Naive B cell (primary cell): ENCODE data around the gene TRIM32. TPM values are rescaled to one million over a fixed set of nuclear protein-coding genes. Genes with fewer than 3 reads are reported as not detected.

Source experiments
- ATAC-seq, 2 donors: fragments of 150-1000 bp; cut with Tn5 transposase; 2 replicates each; pipeline ENCODE4 v1.10.0; 2021; ENCODE audit warnings: low read depth in 2 of 2, mild to moderate bottlenecking in 2 of 2, moderate library complexity in 2 of 2
- DNase-seq: peaks from one replicate; pipeline ENCODE4 v3.0.0; 2022
- H3K27ac Mint-ChIP-seq, 6 donors: one replicate each; pipeline ENCODE4 v1.8.0; 2020 to 2022; ENCODE audit warnings: mild to moderate bottlenecking in 6 of 6, mixed read lengths in 6 of 6, moderate library complexity in 5 of 6, inconsistent platforms in 2 of 6
- H3K27me3 Mint-ChIP-seq, 3 donors: one replicate each; pipeline ENCODE4 v1.8.0; 2021 to 2022; ENCODE audit warnings: mixed read lengths in 3 of 3, mild to moderate bottlenecking in 1 of 3
- H3K36me3 Mint-ChIP-seq, 2 donors: one replicate each; pipeline ENCODE4 v1.8.0; 2020 to 2022; ENCODE audit warnings: mixed read lengths in 2 of 2, inconsistent platforms in 1 of 2, mild to moderate bottlenecking in 1 of 2
- H3K4me1 Mint-ChIP-seq, 3 donors: one replicate each; pipeline ENCODE4 v1.8.0; 2020 to 2022; ENCODE audit warnings: mixed read lengths in 3 of 3, inconsistent platforms in 1 of 3, mild to moderate bottlenecking in 1 of 3, moderate library complexity in 1 of 3
- H3K4me3 Mint-ChIP-seq, 8 donors: one replicate each; pipeline ENCODE4 v1.8.0; 2020 to 2022; ENCODE audit warnings: mild to moderate bottlenecking in 8 of 8, mixed read lengths in 8 of 8, moderate library complexity in 8 of 8, inconsistent platforms in 2 of 8
- H3K9me3 Mint-ChIP-seq, 7 donors: one replicate each; pipeline ENCODE4 v1.8.0; 2020 to 2022; ENCODE audit warnings: mixed read lengths in 7 of 7, mild to moderate bottlenecking in 5 of 7, inconsistent platforms in 2 of 7, moderate library complexity in 1 of 7
- polyA plus RNA-seq, 6 donors: library from polyadenylated mRNA; unstranded; fragments of 300-500 nt; fragmentation: Illumina TruSeq; gene quantifications; one replicate each; pipeline ENCODE4 v1.2.3, GENCODE V29; 2021; ENCODE audit warnings: low read depth in 6 of 6

TRIM32 gene
- polyA plus RNA-seq, 6 donors from 2014 or later, result 7.1 to 11.0 (median 10.0) TPM

DNA sequence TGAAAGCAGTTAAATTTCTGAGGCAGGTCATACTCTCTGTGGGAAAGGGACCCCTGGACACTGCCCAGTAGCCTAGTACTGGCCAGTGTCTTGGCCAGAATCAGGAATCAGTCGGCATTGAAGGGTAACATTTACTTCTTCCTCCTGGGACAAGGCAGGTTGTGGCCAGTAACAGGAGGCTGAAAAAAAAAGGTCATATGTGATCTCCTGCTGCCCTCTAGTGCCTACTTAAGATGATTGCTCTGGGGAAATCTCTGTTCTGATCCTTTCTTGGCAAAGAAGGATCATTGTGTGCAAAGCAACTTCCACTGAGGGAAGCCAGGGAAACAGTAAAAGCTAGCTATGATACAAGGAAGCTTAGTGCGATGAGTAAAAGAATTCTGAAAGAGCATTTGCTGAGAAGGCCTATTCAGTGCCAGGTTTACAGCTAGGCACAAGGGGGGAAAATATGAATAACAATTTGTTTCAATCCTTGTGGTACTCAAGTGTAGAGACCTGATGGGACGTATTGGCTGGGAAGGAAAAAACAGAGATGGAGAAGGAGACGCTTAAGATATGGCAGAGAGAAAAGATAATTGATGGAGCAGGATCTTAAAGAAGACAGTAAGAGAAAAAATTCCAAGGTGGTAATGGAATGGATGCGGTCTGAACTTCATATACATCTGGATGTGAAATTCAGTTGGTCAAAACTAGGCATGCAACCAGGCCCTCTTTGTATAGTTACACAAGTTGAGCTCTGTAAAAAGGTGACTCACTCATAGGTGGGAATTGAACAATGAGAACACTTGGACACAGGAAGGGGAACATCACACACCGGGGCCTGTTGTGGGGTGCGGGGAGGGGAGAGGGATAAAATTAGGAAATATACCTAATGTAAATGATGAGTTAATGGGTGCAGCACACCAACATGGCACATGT is 25.8 kb upstream of the TRIM32 start:
- DNase-seq (peak; percentile 10), ATAC-seq (no peak)
- Mint-ChIP-seq H3K36me3 (no peaks in the 10 kb centered on the region), H3K4me3 (no peak overlapping the region), H3K27me3 (peaks cover 0 to 5% (median 5%) of the 10 kb centered on the region in 3 donors), H3K4me1 (no peaks in the 10 kb centered on the region), H3K27ac (no peak overlapping the region), H3K9me3 (no peaks in the 10 kb centered on the region)

DNA sequence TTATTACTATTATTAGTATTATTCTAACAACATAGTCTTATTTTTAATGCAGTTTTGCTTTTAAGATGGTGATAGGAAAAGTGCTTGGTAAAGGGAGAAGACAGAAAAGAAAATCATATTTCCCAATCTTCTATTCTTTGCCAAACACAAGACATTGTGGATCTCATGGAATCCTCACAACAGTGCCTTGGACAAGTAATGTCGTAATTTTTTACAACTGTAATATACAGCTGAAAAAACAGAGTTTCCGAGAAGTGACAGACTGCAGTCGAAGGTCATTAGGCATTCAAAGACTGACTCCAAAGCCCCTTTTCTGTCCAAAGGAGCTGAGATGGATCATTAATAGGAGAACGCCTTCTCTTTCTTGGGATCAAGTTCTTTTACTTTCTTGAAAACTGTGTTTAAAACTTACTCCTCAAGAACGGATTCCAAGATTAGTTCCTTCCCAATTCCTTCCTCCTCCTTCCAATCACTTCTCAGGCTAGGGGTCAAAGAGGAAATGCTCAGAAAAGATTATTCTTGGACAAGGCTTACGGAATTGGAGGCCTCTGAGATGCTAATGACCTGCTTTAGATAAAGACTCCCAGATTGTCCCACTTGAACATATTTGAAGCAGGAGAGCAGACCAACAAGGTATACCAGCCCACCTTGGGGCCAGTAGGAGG is 24.3 kb upstream of the TRIM32 start:
- H3K36me3 Mint-ChIP-seq, result no peaks in the 10 kb centered on the region
- H3K27me3 Mint-ChIP-seq, result peaks cover 0 to 5% (median 5%) of the 10 kb centered on the region in 3 donors
- no peak overlapping the region for H3K27ac Mint-ChIP-seq
- ATAC-seq, result no peak
- H3K4me1 Mint-ChIP-seq, result no peaks in the 10 kb centered on the region
- no peak overlapping the region for H3K4me3 Mint-ChIP-seq
- H3K9me3 Mint-ChIP-seq, result no peaks in the 10 kb centered on the region
- DNase-seq, result no peak

DNA sequence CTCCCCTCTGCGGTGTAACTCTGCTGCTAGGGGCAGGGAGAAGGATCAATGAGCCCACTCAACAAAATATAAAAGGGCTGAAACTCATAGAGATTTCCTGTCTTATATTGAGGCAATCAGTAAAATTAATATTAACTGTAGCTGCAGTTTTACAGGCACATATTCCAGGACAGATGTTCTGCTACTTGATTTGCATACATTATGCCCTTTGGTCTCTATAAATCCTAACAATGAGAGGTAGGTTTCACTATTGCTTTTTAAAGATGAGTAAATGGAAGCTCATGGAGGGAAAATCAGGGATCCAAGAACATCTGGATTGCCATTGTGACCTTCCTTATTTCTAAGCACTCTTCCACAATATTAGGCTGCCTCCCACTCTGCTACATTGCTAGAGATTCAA is 23.5 kb upstream of the TRIM32 start:
- Mint-ChIP-seq H3K4me1 (no peaks in the 10 kb centered on the region), H3K36me3 (no peaks in the 10 kb centered on the region), H3K4me3 (no peak overlapping the region), H3K27ac (no peak overlapping the region), H3K9me3 (peaks cover 0 to 2% (median 0%) of the 10 kb centered on the region in 7 donors), H3K27me3 (peaks cover 2 to 5% (median 5%) of the 10 kb centered on the region in 3 donors)
- DNase-seq, result no peak
- no peak for ATAC-seq

DNA sequence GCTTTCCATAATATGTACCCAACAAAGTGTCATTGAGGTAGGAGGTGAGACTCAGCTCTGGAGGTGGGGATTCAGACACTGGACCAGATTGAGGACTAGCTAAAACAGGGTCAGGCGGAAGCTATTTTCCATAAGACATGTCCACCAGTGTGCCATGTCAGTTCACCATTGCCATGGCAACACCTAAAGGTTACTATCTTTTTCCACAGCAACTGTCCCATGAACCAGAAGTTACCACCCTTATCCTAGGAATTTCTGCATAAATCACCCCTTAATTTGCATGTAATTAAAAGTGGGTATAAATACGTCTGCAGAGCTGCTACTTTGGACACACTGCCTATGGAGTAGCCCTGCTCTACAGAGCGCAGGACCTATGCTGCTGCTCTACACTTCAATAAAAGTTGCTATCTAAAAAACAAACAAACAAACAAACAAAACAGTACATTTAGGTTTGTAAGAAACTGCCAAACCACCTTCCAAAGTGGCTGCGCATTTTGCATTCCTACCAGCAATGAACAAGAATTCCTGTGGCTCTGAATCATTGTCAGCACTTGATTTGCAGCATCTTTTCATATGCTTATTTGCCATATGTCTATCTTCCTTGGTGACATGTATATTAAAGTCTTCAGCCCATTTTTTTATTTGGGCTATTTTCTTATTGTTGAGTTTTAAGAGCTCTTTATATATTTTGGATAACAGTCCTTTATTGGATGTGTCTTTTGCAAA is 18.0 kb upstream of the TRIM32 start:
- peak overlapping the region in 1 of 6 donors; percentile 16 for H3K27ac Mint-ChIP-seq
- ATAC-seq (no peak), DNase-seq (no peak)
- H3K9me3 Mint-ChIP-seq, result peaks cover 5 to 38% (median 17%) of the 10 kb centered on the region in 7 donors
- H3K36me3 Mint-ChIP-seq, result peaks cover 13 to 19% of the 10 kb centered on the region in 2 donors
- peaks cover 0 to 6% (median 0%) of the 10 kb centered on the region in 3 donors for H3K27me3 Mint-ChIP-seq
- no peak overlapping the region for H3K4me3 Mint-ChIP-seq
- no peaks in the 10 kb centered on the region for H3K4me1 Mint-ChIP-seq

DNA sequence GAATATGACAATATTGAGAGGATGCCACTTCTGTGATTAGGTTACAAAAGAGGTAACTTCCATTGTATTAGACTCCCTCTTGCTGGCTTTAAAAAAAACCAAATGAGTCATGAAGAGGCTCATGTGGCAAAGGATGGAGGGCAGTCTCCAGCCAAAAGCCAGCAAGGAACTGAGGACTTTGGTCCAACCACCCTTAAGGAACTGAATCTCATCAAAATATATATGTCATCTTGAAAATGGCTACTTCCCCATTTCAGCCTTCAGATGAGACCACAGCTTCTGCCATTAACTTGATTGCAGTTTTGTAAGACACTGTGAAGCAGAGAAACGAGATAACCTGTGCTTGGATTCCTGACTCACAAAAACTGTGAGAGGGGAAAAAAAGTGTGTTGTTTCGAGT is 15.5 kb upstream of the TRIM32 start:
- Mint-ChIP-seq H3K9me3 (peaks cover 5 to 47% (median 18%) of the 10 kb centered on the region in 7 donors), H3K4me3 (no peak overlapping the region), H3K27me3 (peaks cover 0 to 6% (median 5%) of the 10 kb centered on the region in 3 donors), H3K27ac (no peak overlapping the region), H3K36me3 (peaks cover 13 to 34% of the 10 kb centered on the region in 2 donors), H3K4me1 (no peaks in the 10 kb centered on the region)
- ATAC-seq (no peak), DNase-seq (no peak)

DNA sequence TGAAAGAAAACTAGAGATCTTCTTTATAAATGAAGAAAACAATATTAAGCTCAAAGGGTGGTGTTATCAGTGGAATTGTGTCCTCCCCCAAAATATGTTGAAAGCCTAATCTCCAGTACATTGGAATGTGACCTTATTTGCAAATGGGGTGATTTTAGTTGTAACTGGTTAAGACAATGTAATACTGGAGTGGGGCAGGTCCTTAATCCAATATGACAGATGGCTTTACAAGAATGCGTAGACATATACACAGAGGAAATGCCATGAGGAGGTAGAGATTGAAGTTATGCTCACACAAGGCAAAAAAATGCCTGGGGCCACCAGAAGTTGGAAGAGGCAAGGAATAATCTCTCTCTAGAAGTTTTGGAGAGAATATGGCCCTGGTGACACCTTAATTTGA is 13.7 kb upstream of the TRIM32 start:
- H3K36me3 Mint-ChIP-seq, result peaks cover 13 to 34% of the 10 kb centered on the region in 2 donors
- ATAC-seq (no peak), DNase-seq (no peak)
- no peak overlapping the region for H3K27ac Mint-ChIP-seq
- H3K4me3 Mint-ChIP-seq, result no peak overlapping the region
- peaks cover 5 to 47% (median 18%) of the 10 kb centered on the region in 7 donors for H3K9me3 Mint-ChIP-seq
- H3K4me1 Mint-ChIP-seq, result no peaks in the 10 kb centered on the region
- peaks cover 0 to 8% (median 6%) of the 10 kb centered on the region in 3 donors for H3K27me3 Mint-ChIP-seq

DNA sequence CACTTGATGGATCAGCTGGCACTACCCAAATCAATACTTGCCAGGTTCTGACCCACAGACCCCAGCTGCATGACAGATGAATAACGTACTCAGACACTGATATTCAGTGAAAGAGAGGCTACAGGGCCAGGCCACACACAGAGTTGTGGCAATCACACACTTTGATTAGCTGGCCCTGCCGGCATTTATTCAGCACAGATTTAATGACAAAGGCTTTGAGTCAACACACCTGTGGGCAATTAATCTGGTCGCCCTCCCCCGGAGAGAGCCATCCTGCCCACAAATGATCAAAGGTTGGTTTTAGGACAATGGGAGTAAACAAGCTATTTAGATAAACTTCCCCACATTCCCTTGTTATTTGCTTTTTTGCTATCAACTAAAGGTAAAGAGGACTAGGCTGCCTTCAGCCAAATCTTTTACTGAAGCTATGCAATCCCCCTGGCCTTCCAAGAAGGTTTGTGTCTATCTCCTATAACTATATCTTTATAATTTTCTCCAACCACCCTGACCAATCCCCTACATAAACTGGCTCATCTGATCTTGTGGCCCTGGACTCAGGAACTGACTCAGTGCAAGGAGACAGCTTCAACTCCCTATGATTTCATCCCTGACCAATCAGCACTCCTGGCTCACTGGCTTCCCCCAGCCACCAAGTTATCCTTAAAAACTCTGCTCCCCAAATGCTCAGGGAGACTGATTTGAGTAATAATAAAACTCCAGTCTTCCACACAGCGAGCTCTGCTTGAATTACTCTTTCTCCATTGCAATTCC is 12.7 kb upstream of the TRIM32 start:
- peaks cover 0 to 9% (median 0%) of the 10 kb centered on the region in 3 donors for H3K27me3 Mint-ChIP-seq
- H3K9me3 Mint-ChIP-seq, result peaks cover 5 to 47% (median 18%) of the 10 kb centered on the region in 7 donors
- H3K4me1 Mint-ChIP-seq, result no peaks in the 10 kb centered on the region
- peak overlapping the region in 1 of 8 donors; percentile 64 for H3K4me3 Mint-ChIP-seq
- ATAC-seq (no peak), DNase-seq (no peak)
- H3K27ac Mint-ChIP-seq, result peak overlapping the region in 1 of 6 donors; percentile 24
- peaks cover 13 to 34% of the 10 kb centered on the region in 2 donors for H3K36me3 Mint-ChIP-seq

DNA sequence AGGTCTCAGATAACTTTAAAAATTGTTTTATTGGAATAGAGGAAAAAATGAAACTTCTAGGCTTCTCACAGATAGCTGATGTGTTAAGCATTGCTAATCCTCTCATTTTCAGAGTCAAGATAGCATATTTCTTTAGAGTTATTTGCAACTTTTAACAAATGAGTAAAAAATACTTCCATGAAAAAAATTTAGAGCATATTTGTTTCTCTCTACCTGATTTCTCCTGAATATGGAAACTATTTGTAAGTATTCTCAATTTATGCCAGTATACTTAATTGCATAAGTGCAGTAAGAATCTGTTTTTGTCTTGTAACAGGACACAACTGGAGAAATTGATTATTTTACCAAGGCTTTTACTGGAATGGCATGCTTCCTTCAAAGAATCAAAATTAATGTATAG is 3.6 kb upstream of the TRIM32 start:
- DNase-seq (no peak), ATAC-seq (no peak)
- Mint-ChIP-seq H3K27me3 (no peaks in the 10 kb centered on the region), H3K36me3 (no peaks in the 10 kb centered on the region), H3K9me3 (peaks cover 0 to 11% (median 2%) of the 10 kb centered on the region in 7 donors), H3K4me3 (no peak overlapping the region), H3K27ac (no peak overlapping the region), H3K4me1 (peaks cover 18 to 26% (median 21%) of the 10 kb centered on the region in 3 donors)

DNA sequence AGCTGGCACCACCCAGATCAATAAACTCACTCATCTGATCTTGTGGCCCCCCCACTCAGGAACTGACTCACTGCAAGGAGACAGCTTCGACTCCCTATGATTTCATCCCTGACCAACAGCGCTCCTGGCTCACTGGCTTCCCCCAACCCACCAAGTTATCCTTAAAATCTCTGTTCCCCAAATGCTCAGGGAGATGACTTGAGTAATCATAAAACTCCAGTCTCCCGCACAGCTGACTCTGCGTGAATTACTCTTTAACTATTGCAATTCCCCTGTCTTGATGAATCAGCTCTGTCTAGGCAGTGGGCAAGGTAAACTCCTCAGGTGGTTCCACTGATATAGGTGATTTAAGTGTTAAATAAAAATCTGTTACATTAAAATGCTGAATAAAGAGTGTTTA is 1.9 kb upstream of the TRIM32 start:
- DNase-seq, result no peak
- peaks cover 29 to 37% (median 35%) of the 10 kb centered on the region in 3 donors for H3K4me1 Mint-ChIP-seq
- no peaks in the 10 kb centered on the region for H3K27me3 Mint-ChIP-seq
- H3K27ac Mint-ChIP-seq, result peak overlapping the region in 1 of 6 donors; percentile 75
- H3K36me3 Mint-ChIP-seq, result no peaks in the 10 kb centered on the region
- H3K9me3 Mint-ChIP-seq, result peaks cover 0 to 11% (median 2%) of the 10 kb centered on the region in 7 donors
- peak overlapping the region in 1 of 8 donors; percentile 95 for H3K4me3 Mint-ChIP-seq
- no peak for ATAC-seq

DNA sequence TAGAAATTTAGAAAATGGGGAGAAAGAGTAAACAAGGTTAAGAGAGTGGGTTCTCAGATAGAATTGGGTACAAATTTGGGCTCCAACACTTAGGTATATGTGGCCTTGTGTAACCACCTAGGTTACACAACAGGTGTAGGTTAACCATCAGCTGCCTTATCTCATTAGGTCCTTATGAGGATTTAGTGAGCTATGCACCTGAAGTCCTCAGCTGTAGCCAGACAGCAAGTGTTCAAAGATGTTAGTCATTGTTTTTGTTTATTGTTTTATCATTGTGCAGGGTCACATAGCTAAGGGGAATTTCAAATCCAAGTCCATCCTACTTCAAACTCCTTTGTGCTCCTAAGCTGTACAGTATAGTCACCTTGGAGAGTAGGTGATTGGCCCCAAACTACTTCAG is 970 bp upstream of the TRIM32 start:
- no peak for ATAC-seq

DNA sequence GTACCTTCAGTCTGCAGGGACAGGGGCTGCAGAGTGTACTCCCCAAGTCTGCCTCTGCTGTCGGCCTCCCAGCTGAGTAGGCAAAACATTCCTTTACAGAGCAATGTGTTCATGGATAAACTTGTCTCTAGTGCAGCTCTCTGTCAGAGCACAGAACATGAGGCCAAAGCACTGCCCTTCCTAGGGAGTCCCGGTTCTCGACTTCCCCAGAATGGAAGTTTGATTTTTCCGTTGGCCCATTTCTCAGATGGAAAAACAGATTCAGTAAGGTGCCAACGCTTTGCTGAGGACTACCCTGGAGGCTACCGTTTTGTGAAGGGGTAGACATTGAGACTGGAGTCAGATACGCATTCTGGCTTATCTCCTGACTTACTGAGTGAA is 422 bp upstream of the TRIM32 start:
- Mint-ChIP-seq H3K4me1 (peaks cover 34 to 49% (median 41%) of the 10 kb centered on the region in 3 donors), H3K36me3 (no peaks in the 10 kb centered on the region), H3K27ac (peak overlapping the region; percentile 31 to 89 (median 74)), H3K9me3 (peaks cover 0 to 11% (median 2%) of the 10 kb centered on the region in 7 donors), H3K27me3 (no peaks in the 10 kb centered on the region), H3K4me3 (peak overlapping the region; percentile 81 to 97 (median 92))
- ATAC-seq, result peak; percentile 12 to 34
- DNase-seq, result no peak

More for the DNA sequence above, 970 bp upstream of the TRIM32 start:
- Mint-ChIP-seq H3K9me3 (peaks cover 0 to 11% (median 2%) of the 10 kb centered on the region in 7 donors), H3K4me1 (peaks cover 30 to 44% (median 40%) of the 10 kb centered on the region in 3 donors), H3K27ac (peak overlapping the region in 3 of 6 donors; percentile 73 to 86 (median 74)), H3K27me3 (no peaks in the 10 kb centered on the region), H3K4me3 (peak overlapping the region; percentile 81 to 97 (median 92)), H3K36me3 (no peaks in the 10 kb centered on the region)
- DNase-seq, result no peak

DNA sequence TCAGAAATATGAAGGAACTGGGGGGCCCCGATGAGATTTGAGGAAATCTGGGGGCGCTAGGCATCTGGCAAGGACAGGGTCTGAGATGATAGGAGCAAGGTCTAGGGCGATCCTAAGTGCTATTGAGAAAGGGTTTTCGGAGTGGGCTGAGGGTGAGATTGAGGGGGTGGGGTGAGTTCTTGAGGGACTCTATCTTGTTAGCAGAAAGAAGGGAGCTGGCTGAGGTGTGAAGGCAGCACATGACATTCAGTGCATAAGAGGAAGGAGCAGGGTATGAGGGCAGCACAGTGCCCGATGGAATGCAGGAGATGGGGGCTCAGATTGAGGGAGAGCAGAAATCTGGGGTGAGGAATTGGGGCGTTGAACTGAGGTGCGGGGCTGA is 640 bp downstream of the TRIM32 start:
- H3K36me3 Mint-ChIP-seq, result no peaks in the 10 kb centered on the region
- H3K4me3 Mint-ChIP-seq, result peak overlapping the region; percentile 81 to 97 (median 92)
- H3K9me3 Mint-ChIP-seq, result peaks cover 0 to 11% (median under 1%) of the 10 kb centered on the region in 7 donors
- DNase-seq (no peak), ATAC-seq (peak in 1 of 2 donors; percentile 5)
- no peaks in the 10 kb centered on the region for H3K27me3 Mint-ChIP-seq
- peaks cover 42 to 55% (median 49%) of the 10 kb centered on the region in 3 donors for H3K4me1 Mint-ChIP-seq
- H3K27ac Mint-ChIP-seq, result peak overlapping the region; percentile 44 to 95 (median 80)
